Measurements from ENCODE around the gene ZBTB42. TPM values are rescaled to one million over a fixed set of nuclear protein-coding genes. Genes with fewer than 3 reads are reported as not detected.
A peak's percentile ranks its signal among the peaks of the same experiment; 100 is the strongest.

ZBTB42 gene
- total and polyA plus RNA-seq, 2 donors (not counting 1 experiment from before 2014, with no cell fraction given) = 1.6 to 8.3 TPM

GRCh38 chr14:104771918-104772706 lies 28.8 kb upstream of the ZBTB42 start:
- intact Hi-C loops (cut with micrococcal nuclease) = no loop called here
- 96% methylated on average over 31 of the region's 34 CpGs for WGBS (ENCODE audit: insufficient coverage)
- Histone ChIP-seq H3K36me3 (replicated peaks in 1 of 2; ENCODE audit: control extremely low read depth in 1 of 2, control insufficient read depth in 1 of 2, extremely low read depth in 1 of 2, insufficient read depth in 2 of 2, low read length in 1 of 2) (peaks cover 0 to 14% of the 10 kb centered on the region in 2 experiments), H3K79me2 (ENCODE audit: control insufficient read depth, insufficient read depth, low read length) (no peaks in the 10 kb centered on the region), H3K4me3 (ENCODE audit: control extremely low read depth in 1 of 5, extremely low read depth in 1 of 5, insufficient read depth in 1 of 5, low read depth in 2 of 5, low read length in 4 of 5) (no peak overlapping the region), H4K20me1 (ENCODE audit: control insufficient read depth, insufficient read depth, low read length, poor library complexity, severe bottlenecking) (peaks cover 6% of the 10 kb centered on the region), H2AFZ (ENCODE audit: insufficient read depth, low read depth, low read length, poor library complexity, severe bottlenecking) (no peak overlapping the region), H3K9me3 (ENCODE audit: control extremely low read depth in 1 of 3, control insufficient read depth in 2 of 3, insufficient read depth in 1 of 3, low read length in 2 of 3) (peaks cover 0 to 21% (median 3%) of the 10 kb centered on the region in 3 donors), H3K4me1 (ENCODE audit: control insufficient read depth in 2 of 2, insufficient read depth in 2 of 2, low read length in 2 of 2) (peaks cover 0 to 8% of the 10 kb centered on the region in 2 donors), H3K27me3 (replicated peaks in 1 of 4; ENCODE audit: control extremely low read depth in 1 of 4, control insufficient read depth in 3 of 4, insufficient read depth in 4 of 4, low read length in 3 of 4) (no peaks in the 10 kb centered on the region), H3K27ac (ENCODE audit: low read length in 2 of 2) (no peak overlapping the region), H3K9ac (ENCODE audit: low read length) (no peak overlapping the region), H3K4me2 (replicated peaks; ENCODE audit: low read depth, low read length, poor library complexity, severe bottlenecking) (no peak overlapping the region)
- TF ChIP-seq CTCF (IDR thresholded peaks at IDR 0.05) = no peak
- no peak for TF ChIP-seq EZH2 (IDR thresholded peaks at IDR 0.05; ENCODE audit: borderline replicate concordance, insufficient read depth, low read depth, low read length, poor library complexity, severe bottlenecking)
- POLR2A ChIA-PET = no interaction called here
- ATAC-seq (ENCODE audit: low read depth) (no peak), DNase-seq (no peak)
- Mint-ChIP-seq H3K27ac (peak overlapping the region; percentile 20), H3K27me3 (no peaks in the 10 kb centered on the region), H3K9me3 (ENCODE audit: insufficient read depth) (no peaks in the 10 kb centered on the region), H3K4me3 (no peak overlapping the region), H3K4me1 (peaks cover 8% of the 10 kb centered on the region)
- CTCF ChIA-PET = interaction anchor here (0.6 to 1.1 kb wide), 2 partner anchors 26 to 76 kb away, joined by 3 read pairs; no protein-coding TSS in a partner anchor
